Measurements from ENCODE around the gene KCNQ5.

KCNQ5 gene

GRCh38 chr6:72819609-72820008, 197.7 kb downstream of the KCNQ5 start:
- no peaks in the 10 kb centered on the region for H3K36me3 ChIP-seq (ENCODE audit: insufficient read depth)
- no peaks in the 10 kb centered on the region for H3K27me3 ChIP-seq (ENCODE audit: insufficient read depth, low read depth)
- no peak overlapping the region for H3K27ac ChIP-seq
- H2AFZ ChIP-seq (ENCODE audit: low read depth), result no peak overlapping the region
- TF ChIP-seq, protein P1, sequence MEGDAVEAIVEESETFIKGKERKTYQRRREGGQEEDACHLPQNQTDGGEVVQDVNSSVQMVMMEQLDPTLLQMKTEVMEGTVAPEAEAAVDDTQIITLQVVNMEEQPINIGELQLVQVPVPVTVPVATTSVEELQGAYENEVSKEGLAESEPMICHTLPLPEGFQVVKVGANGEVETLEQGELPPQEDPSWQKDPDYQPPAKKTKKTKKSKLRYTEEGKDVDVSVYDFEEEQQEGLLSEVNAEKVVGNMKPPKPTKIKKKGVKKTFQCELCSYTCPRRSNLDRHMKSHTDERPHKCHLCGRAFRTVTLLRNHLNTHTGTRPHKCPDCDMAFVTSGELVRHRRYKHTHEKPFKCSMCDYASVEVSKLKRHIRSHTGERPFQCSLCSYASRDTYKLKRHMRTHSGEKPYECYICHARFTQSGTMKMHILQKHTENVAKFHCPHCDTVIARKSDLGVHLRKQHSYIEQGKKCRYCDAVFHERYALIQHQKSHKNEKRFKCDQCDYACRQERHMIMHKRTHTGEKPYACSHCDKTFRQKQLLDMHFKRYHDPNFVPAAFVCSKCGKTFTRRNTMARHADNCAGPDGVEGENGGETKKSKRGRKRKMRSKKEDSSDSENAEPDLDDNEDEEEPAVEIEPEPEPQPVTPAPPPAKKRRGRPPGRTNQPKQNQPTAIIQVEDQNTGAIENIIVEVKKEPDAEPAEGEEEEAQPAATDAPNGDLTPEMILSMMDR (conservative IDR thresholded peaks at IDR 0.05; ENCODE audit: low read depth, low read length), result no peak
- H3K9ac ChIP-seq, result no peak overlapping the region
- H3K4me2 ChIP-seq, result no peak overlapping the region
- no peaks in the 10 kb centered on the region for H3K79me2 ChIP-seq (ENCODE audit: insufficient read depth, low read depth)
- peaks cover 24% of the 10 kb centered on the region for H3K4me1 ChIP-seq (ENCODE audit: low read depth, poor library complexity, severe bottlenecking)
- no peaks in the 10 kb centered on the region for H4K20me1 ChIP-seq (ENCODE audit: insufficient read depth)
- no peak overlapping the region for H3K4me3 ChIP-seq (IDR thresholded peaks at IDR 0.05; ENCODE audit: insufficient read depth, low read depth, low read length)

GRCh38 chr6:72820153-72820552, 198.3 kb downstream of the KCNQ5 start:
- H3K27ac ChIP-seq, result no peak overlapping the region
- H4K20me1 ChIP-seq (ENCODE audit: insufficient read depth), result no peaks in the 10 kb centered on the region
- H3K79me2 ChIP-seq (ENCODE audit: insufficient read depth, low read depth), result no peaks in the 10 kb centered on the region
- H3K9ac ChIP-seq, result no peak overlapping the region
- H2AFZ ChIP-seq (ENCODE audit: low read depth), result no peak overlapping the region
- H3K27me3 ChIP-seq (ENCODE audit: insufficient read depth, low read depth), result no peaks in the 10 kb centered on the region
- H3K4me1 ChIP-seq (ENCODE audit: low read depth, poor library complexity, severe bottlenecking), result peaks cover 26% of the 10 kb centered on the region
- no peak overlapping the region for H3K4me3 ChIP-seq (IDR thresholded peaks at IDR 0.05; ENCODE audit: insufficient read depth, low read depth, low read length)
- TF ChIP-seq, protein P1 (conservative IDR thresholded peaks at IDR 0.05; ENCODE audit: low read depth, low read length), result no peak
- H3K36me3 ChIP-seq (ENCODE audit: insufficient read depth), result no peaks in the 10 kb centered on the region
- H3K4me2 ChIP-seq, result no peak overlapping the region

GRCh38 chr6:72820906-72821305, 199.0 kb downstream of the KCNQ5 start:
- TF ChIP-seq, protein P1 (conservative IDR thresholded peaks at IDR 0.05; ENCODE audit: low read depth, low read length), result no peak
- no peak overlapping the region for H3K27ac ChIP-seq
- H3K79me2 ChIP-seq (ENCODE audit: insufficient read depth, low read depth), result no peaks in the 10 kb centered on the region

DNA sequence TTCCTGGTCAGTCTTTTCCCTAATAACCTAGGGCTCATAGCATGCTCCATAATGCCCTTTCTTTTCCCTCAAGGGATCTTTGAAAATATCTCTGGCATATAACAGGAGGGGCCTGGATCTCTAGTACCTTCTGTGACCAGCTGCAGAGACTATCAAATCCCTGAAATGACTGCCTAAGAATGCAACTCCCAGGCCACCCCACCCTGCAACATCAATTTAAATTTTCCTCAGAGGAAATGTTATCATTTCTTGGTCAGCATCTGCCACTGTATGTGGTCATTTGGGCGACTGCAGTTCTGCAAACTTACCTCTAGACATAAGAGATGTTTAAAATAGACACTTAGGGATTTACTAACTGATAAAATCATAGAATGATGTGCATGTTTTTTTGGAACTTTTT, 200.2 kb downstream of the KCNQ5 start:
- no peaks in the 10 kb centered on the region for H4K20me1 ChIP-seq (ENCODE audit: insufficient read depth)
- H3K4me1 ChIP-seq (ENCODE audit: low read depth, poor library complexity, severe bottlenecking), result peaks cover 26% of the 10 kb centered on the region
- TF ChIP-seq, protein P1 (conservative IDR thresholded peaks at IDR 0.05; ENCODE audit: low read depth, low read length), result no peak
- no peak overlapping the region for H3K4me3 ChIP-seq (IDR thresholded peaks at IDR 0.05; ENCODE audit: insufficient read depth, low read depth, low read length)
- no peaks in the 10 kb centered on the region for H3K27me3 ChIP-seq (ENCODE audit: insufficient read depth, low read depth)
- H2AFZ ChIP-seq (ENCODE audit: low read depth), result no peak overlapping the region
- H3K4me2 ChIP-seq, result no peak overlapping the region
- no peak overlapping the region for H3K27ac ChIP-seq
- H3K36me3 ChIP-seq (ENCODE audit: insufficient read depth), result no peaks in the 10 kb centered on the region
- no peaks in the 10 kb centered on the region for H3K79me2 ChIP-seq (ENCODE audit: insufficient read depth, low read depth)
- no peak overlapping the region for H3K9ac ChIP-seq

More at GRCh38 chr6:72820906-72821305, 199.0 kb downstream of the KCNQ5 start:
- Histone ChIP-seq H4K20me1 (ENCODE audit: insufficient read depth) (no peaks in the 10 kb centered on the region), H2AFZ (ENCODE audit: low read depth) (no peak overlapping the region), H3K36me3 (ENCODE audit: insufficient read depth) (no peaks in the 10 kb centered on the region), H3K4me3 (IDR thresholded peaks at IDR 0.05; ENCODE audit: insufficient read depth, low read depth, low read length) (no peak overlapping the region), H3K9ac (no peak overlapping the region), H3K4me1 (ENCODE audit: low read depth, poor library complexity, severe bottlenecking) (peaks cover 26% of the 10 kb centered on the region), H3K4me2 (no peak overlapping the region), H3K27me3 (ENCODE audit: insufficient read depth, low read depth) (no peaks in the 10 kb centered on the region)
